ENCODE measurements around the gene ORC6. TPM values are rescaled to one million over a fixed set of nuclear protein-coding genes. Genes with fewer than 3 reads are reported as not detected.
A peak's percentile ranks its signal among the peaks of the same experiment; 100 is the strongest.
"Not testable (repeated sequence)": the region's sequence is repeated elsewhere in the genome, so short reads cannot be mapped to it uniquely, and the experiment has no call there.

ORC6 gene
- total RNA-seq, 1 donor from 2014 or later, result not detected

GRCh38 chr16:46658925-46659324, 30.5 kb upstream of the ORC6 start:
- H3K27ac ChIP-seq, result no peak overlapping the region
- H3K9me3 ChIP-seq, result no peaks in the 10 kb centered on the region
- H3K4me3 ChIP-seq, result no peak overlapping the region
- H3K4me1 ChIP-seq, result no peaks in the 10 kb centered on the region
- H3K36me3 ChIP-seq, result peaks cover 36 to 51% of the 10 kb centered on the region in 2 donors
- intact Hi-C loops (cut with DNase I), result no loop called here
- no peaks in the 10 kb centered on the region for H3K27me3 ChIP-seq
- peak in 1 of 2 donors; percentile 12 for DNase-seq (ENCODE audit: low spot score in 2 of 2)
- no peak for TF ChIP-seq CTCF (IDR thresholded peaks at IDR 0.05)

- no peak overlapping the region for H3K4me3 ChIP-seq
- no peak for DNase-seq (ENCODE audit: low spot score in 2 of 2)
- H3K27ac ChIP-seq, result no peak overlapping the region
- no peak for TF ChIP-seq CTCF (IDR thresholded peaks at IDR 0.05)
- no peaks in the 10 kb centered on the region for H3K4me1 ChIP-seq
- no peaks in the 10 kb centered on the region for H3K27me3 ChIP-seq
- intact Hi-C loops (cut with DNase I), result no loop called here
- H3K9me3 ChIP-seq, result no peaks in the 10 kb centered on the region
- H3K36me3 ChIP-seq, result peaks cover 54 to 76% of the 10 kb centered on the region in 2 donors
Measured at GRCh38 chr16:46662123-46662522, 27.3 kb upstream of the ORC6 start.

- no peak overlapping the region for H3K4me3 ChIP-seq
- DNase-seq (ENCODE audit: low spot score in 2 of 2), result no peak
- intact Hi-C loops (cut with DNase I), result no loop called here
- TF ChIP-seq CTCF (IDR thresholded peaks at IDR 0.05), result peak; percentile 45 to 67 (median 63)
- no peaks in the 10 kb centered on the region for H3K27me3 ChIP-seq
- no peak overlapping the region for H3K27ac ChIP-seq
- no peaks in the 10 kb centered on the region for H3K4me1 ChIP-seq
- H3K9me3 ChIP-seq, result no peaks in the 10 kb centered on the region
- peaks cover 70 to 86% of the 10 kb centered on the region in 2 donors for H3K36me3 ChIP-seq
Measured at GRCh38 chr16:46673320-46674013, 16.0 kb upstream of the ORC6 start.

- H3K27ac ChIP-seq; DNase-seq (ENCODE audit: low spot score in 2 of 2); H3K4me1 ChIP-seq; H3K4me3 ChIP-seq; H3K9me3 ChIP-seq; H3K27me3 ChIP-seq; intact Hi-C loops (cut with DNase I): not testable (repeated sequence)
- H3K36me3 ChIP-seq, result peaks cover 50 to 64% of the 10 kb centered on the region in 2 donors
Measured at GRCh38 chr16:46677943-46678342, 11.5 kb upstream of the ORC6 start.

GRCh38 chr16:46681867-46682266, 7.6 kb upstream of the ORC6 start:
- H3K27ac ChIP-seq; H3K4me1 ChIP-seq; H3K27me3 ChIP-seq; H3K4me3 ChIP-seq; intact Hi-C loops (cut with DNase I); H3K9me3 ChIP-seq; DNase-seq (ENCODE audit: low spot score in 2 of 2): not testable (repeated sequence)
- peaks cover 27 to 28% of the 10 kb centered on the region in 2 donors for H3K36me3 ChIP-seq

- intact Hi-C loops (cut with DNase I), result loop anchor here (5.0 kb wide), 4 partner anchors 105 to 775 kb away; partner anchors contain the start of genes DNAJA2, ITFG1 and PHKB
- Histone ChIP-seq H3K27me3 (no peaks in the 10 kb centered on the region), H3K4me3 (peak overlapping the region in 1 of 2 donors; percentile 87), H3K9me3 (no peaks in the 10 kb centered on the region), H3K36me3 (no peaks in the 10 kb centered on the region), H3K27ac (no peak overlapping the region), H3K4me1 (peaks cover 7 to 19% of the 10 kb centered on the region in 2 donors)
- no peak for DNase-seq (ENCODE audit: low spot score in 2 of 2)
- TF ChIP-seq CTCF (IDR thresholded peaks at IDR 0.05), result no peak
Measured at GRCh38 chr16:46686815-46687473, 2.5 kb upstream of the ORC6 start.
